ENCODE measurements around the gene SYNDIG1. TPM values are rescaled to one million over a fixed set of nuclear protein-coding genes. Genes with fewer than 3 reads are reported as not detected.
A peak's percentile ranks its signal among the peaks of the same experiment; 100 is the strongest.

SYNDIG1 gene
- total RNA-seq, 1 donor from 2014 or later, result 5.7 TPM

- peaks cover 2% of the 10 kb centered on the region for H3K36me3 Mint-ChIP-seq (ENCODE audit: low read depth, unreplicated experiment)
- no peak overlapping the region for H3K27ac Mint-ChIP-seq (ENCODE audit: unreplicated experiment)
- H3K27me3 Mint-ChIP-seq (ENCODE audit: low read depth, unreplicated experiment), result peaks cover 11% of the 10 kb centered on the region
- FAIRE-seq (no peak), DNase-seq (ENCODE audit: low read depth) (no peak)
- no peak overlapping the region for H3K4me3 ChIP-seq (ENCODE audit: insufficient read depth, low read depth, low read length)
- H3K27me3 ChIP-seq (ENCODE audit: insufficient read depth, low read length), result no peaks in the 10 kb centered on the region
- no peaks in the 10 kb centered on the region for H3K36me3 ChIP-seq (ENCODE audit: insufficient read depth, low read length)
- H3K9me3 Mint-ChIP-seq (ENCODE audit: unreplicated experiment), result peaks cover 1% of the 10 kb centered on the region
- H3K4me2 ChIP-seq (ENCODE audit: low read length), result no peak overlapping the region
- no peak overlapping the region for H3K4me3 Mint-ChIP-seq (ENCODE audit: unreplicated experiment)
- no peak overlapping the region for H3K9ac ChIP-seq (ENCODE audit: low read length)
- no peaks in the 10 kb centered on the region for H4K20me1 ChIP-seq (ENCODE audit: insufficient read depth, low read length)
- H3K27ac ChIP-seq (ENCODE audit: low read depth, low read length), result no peak overlapping the region
- TF ChIP-seq EZH2 (IDR thresholded peaks at IDR 0.05; ENCODE audit: insufficient read depth, low read length), result no peak
- TF ChIP-seq CTCF (IDR thresholded peaks at IDR 0.05; ENCODE audit: insufficient read depth, low read depth, low read length), result no peak
- H3K4me1 ChIP-seq (ENCODE audit: insufficient read depth, low read length), result peaks cover 23% of the 10 kb centered on the region
- H2AFZ ChIP-seq (ENCODE audit: low read depth, low read length), result no peak overlapping the region
- no peaks in the 10 kb centered on the region for H3K9me3 ChIP-seq (ENCODE audit: insufficient read depth, low read depth, low read length)
- no peaks in the 10 kb centered on the region for H3K79me2 ChIP-seq (ENCODE audit: insufficient read depth, low read length)
- H3K4me1 Mint-ChIP-seq (ENCODE audit: low read depth, unreplicated experiment), result peaks cover 33% of the 10 kb centered on the region
Measured at GRCh38 chr20:24670341-24670872, 201.0 kb downstream of the SYNDIG1 start.

- H3K36me3 Mint-ChIP-seq (ENCODE audit: low read depth, unreplicated experiment), result peaks cover 3% of the 10 kb centered on the region
- H3K4me3 Mint-ChIP-seq (ENCODE audit: unreplicated experiment), result no peak overlapping the region
- no peak overlapping the region for H3K4me2 ChIP-seq (ENCODE audit: low read length)
- no peak overlapping the region for H3K9ac ChIP-seq (ENCODE audit: low read length)
- H3K4me1 ChIP-seq (ENCODE audit: insufficient read depth, low read length), result peaks cover 23% of the 10 kb centered on the region
- no peaks in the 10 kb centered on the region for H3K79me2 ChIP-seq (ENCODE audit: insufficient read depth, low read length)
- peaks cover 1% of the 10 kb centered on the region for H3K9me3 Mint-ChIP-seq (ENCODE audit: unreplicated experiment)
- no peak overlapping the region for H3K27ac Mint-ChIP-seq (ENCODE audit: unreplicated experiment)
- H2AFZ ChIP-seq (ENCODE audit: low read depth, low read length), result no peak overlapping the region
- H3K4me1 Mint-ChIP-seq (ENCODE audit: low read depth, unreplicated experiment), result peaks cover 35% of the 10 kb centered on the region
- H3K9me3 ChIP-seq (ENCODE audit: insufficient read depth, low read depth, low read length), result no peaks in the 10 kb centered on the region
- no peaks in the 10 kb centered on the region for H3K27me3 ChIP-seq (ENCODE audit: insufficient read depth, low read length)
- TF ChIP-seq EZH2 (IDR thresholded peaks at IDR 0.05; ENCODE audit: insufficient read depth, low read length) (no peak), CTCF (IDR thresholded peaks at IDR 0.05; ENCODE audit: insufficient read depth, low read depth, low read length) (no peak)
- no peaks in the 10 kb centered on the region for H4K20me1 ChIP-seq (ENCODE audit: insufficient read depth, low read length)
- H3K27ac ChIP-seq (ENCODE audit: low read depth, low read length), result no peak overlapping the region
- no peak overlapping the region for H3K4me3 ChIP-seq (ENCODE audit: insufficient read depth, low read depth, low read length)
- peaks cover 9% of the 10 kb centered on the region for H3K27me3 Mint-ChIP-seq (ENCODE audit: low read depth, unreplicated experiment)
- no peaks in the 10 kb centered on the region for H3K36me3 ChIP-seq (ENCODE audit: insufficient read depth, low read length)
- FAIRE-seq (no peak), DNase-seq (ENCODE audit: low read depth) (no peak)
Measured at GRCh38 chr20:24670981-24671380, 201.6 kb downstream of the SYNDIG1 start.

- H3K4me1 ChIP-seq (ENCODE audit: insufficient read depth, low read length), result peaks cover 23% of the 10 kb centered on the region
- peak overlapping the region; percentile 46 for H3K9ac ChIP-seq (ENCODE audit: low read length)
- FAIRE-seq, result no peak
- Mint-ChIP-seq H3K36me3 (ENCODE audit: low read depth, unreplicated experiment) (peaks cover 3% of the 10 kb centered on the region), H3K27me3 (ENCODE audit: low read depth, unreplicated experiment) (peaks cover 5% of the 10 kb centered on the region), H3K27ac (ENCODE audit: unreplicated experiment) (peak overlapping the region; percentile 92), H3K4me3 (ENCODE audit: unreplicated experiment) (no peak overlapping the region), H3K4me1 (ENCODE audit: low read depth, unreplicated experiment) (peaks cover 38% of the 10 kb centered on the region), H3K9me3 (ENCODE audit: unreplicated experiment) (peaks cover 1% of the 10 kb centered on the region)
- H4K20me1 ChIP-seq (ENCODE audit: insufficient read depth, low read length), result no peaks in the 10 kb centered on the region
- peak overlapping the region; percentile 79 for H3K4me2 ChIP-seq (ENCODE audit: low read length)
- no peaks in the 10 kb centered on the region for H3K9me3 ChIP-seq (ENCODE audit: insufficient read depth, low read depth, low read length)
- H3K4me3 ChIP-seq (ENCODE audit: insufficient read depth, low read depth, low read length), result no peak overlapping the region
- peak overlapping the region; percentile 91 for H3K27ac ChIP-seq (ENCODE audit: low read depth, low read length)
- no peaks in the 10 kb centered on the region for H3K27me3 ChIP-seq (ENCODE audit: insufficient read depth, low read length)
- TF ChIP-seq EZH2 (IDR thresholded peaks at IDR 0.05; ENCODE audit: insufficient read depth, low read length) (no peak), CTCF (IDR thresholded peaks at IDR 0.05; ENCODE audit: insufficient read depth, low read depth, low read length) (no peak)
- DNase-seq (ENCODE audit: low read depth), result peak; percentile 84
- no peaks in the 10 kb centered on the region for H3K79me2 ChIP-seq (ENCODE audit: insufficient read depth, low read length)
- H2AFZ ChIP-seq (ENCODE audit: low read depth, low read length), result no peak overlapping the region
- no peaks in the 10 kb centered on the region for H3K36me3 ChIP-seq (ENCODE audit: insufficient read depth, low read length)
Measured at GRCh38 chr20:24672181-24672880, 202.9 kb downstream of the SYNDIG1 start.

Measured in astrocyte (in vitro differentiated cells and primary cell).